Osteoblast (primary cell): ENCODE measurements around the gene ST6GALNAC2. TPM values are rescaled to one million over a fixed set of nuclear protein-coding genes. Genes with fewer than 3 reads are reported as not detected.
"Not testable (repeated sequence)": the region's sequence is repeated elsewhere in the genome, so short reads cannot be mapped to it uniquely, and the experiment has no call there.

Experiments
- DNase-seq: peaks from one replicate; pipeline ENCODE4 v3.0.0; 2011; ENCODE audit warnings: low spot score, mixed read lengths; ENCODE audit not compliant: insufficient read length; ENCODE audit errors: missing footprints
- H2AFZ ChIP-seq: 2 replicates; pipeline ENCODE4 v1.6.0; 2011; ENCODE audit warnings: mild to moderate bottlenecking, low read length
- H3K27ac ChIP-seq: 2 replicates; pipeline ENCODE4 v1.5.1; 2011; ENCODE audit warnings: mild to moderate bottlenecking, low read depth, low read length, moderate library complexity
- H3K27me3 ChIP-seq: 2 replicates; pipeline ENCODE4 v1.6.0; 2012; ENCODE audit warnings: mild to moderate bottlenecking, control low read depth, inconsistent platforms, low read length, moderate library complexity; ENCODE audit not compliant: insufficient read depth
- H3K36me3 ChIP-seq: 2 replicates; pipeline ENCODE4 v1.5.1; 2011; ENCODE audit warnings: mild to moderate bottlenecking, low read length, control low read depth, moderate library complexity; ENCODE audit not compliant: insufficient read depth
- H3K4me1 ChIP-seq: 2 replicates; pipeline ENCODE4 v1.5.1; 2011; ENCODE audit warnings: mild to moderate bottlenecking, low read length, control low read depth, moderate library complexity; ENCODE audit not compliant: insufficient read depth
- H3K4me2 ChIP-seq: 2 replicates; pipeline ENCODE4 v1.6.0; 2011; ENCODE audit warnings: mild to moderate bottlenecking, low read length; ENCODE audit not compliant: insufficient read depth
- H3K4me3 ChIP-seq: fragments of 200-600 bp; sonication (generic); 3 replicates; pipeline ENCODE4 v1.5.1; 2012; ENCODE audit warnings: mild to moderate bottlenecking, low read length, inconsistent platforms; ENCODE audit not compliant: insufficient read depth
- H3K79me2 ChIP-seq: 2 replicates; pipeline ENCODE4 v1.6.0; 2012; ENCODE audit warnings: mild to moderate bottlenecking, low read length, control low read depth, inconsistent platforms; ENCODE audit not compliant: insufficient read depth
- H3K9me3 ChIP-seq: 2 replicates; pipeline ENCODE4 v1.5.1; 2011; ENCODE audit warnings: low read depth, low read length, control low read depth
- H4K20me1 ChIP-seq: 2 replicates; pipeline ENCODE4 v1.6.0; 2012; ENCODE audit warnings: mild to moderate bottlenecking, low read length, control low read depth; ENCODE audit not compliant: insufficient read depth
- total RNA-seq: library from RNA; depleted of rRNA; stranded (reverse); fragments of >200 nt; gene quantifications from 2 replicates; pipeline ENCODE4 v1.2.3, GENCODE V29; 2012
- TF ChIP-seq, protein P1 (sequence below): IDR thresholded peaks from 2 replicates; pipeline ENCODE4 v1.5.1; 2011; ENCODE audit warnings: mild to moderate bottlenecking, low read depth, low read length, moderate library complexity; ENCODE audit errors: extremely low read depth

Gene ST6GALNAC2
- total RNA-seq, 1 donor, result 0.36 TPM

DNA sequence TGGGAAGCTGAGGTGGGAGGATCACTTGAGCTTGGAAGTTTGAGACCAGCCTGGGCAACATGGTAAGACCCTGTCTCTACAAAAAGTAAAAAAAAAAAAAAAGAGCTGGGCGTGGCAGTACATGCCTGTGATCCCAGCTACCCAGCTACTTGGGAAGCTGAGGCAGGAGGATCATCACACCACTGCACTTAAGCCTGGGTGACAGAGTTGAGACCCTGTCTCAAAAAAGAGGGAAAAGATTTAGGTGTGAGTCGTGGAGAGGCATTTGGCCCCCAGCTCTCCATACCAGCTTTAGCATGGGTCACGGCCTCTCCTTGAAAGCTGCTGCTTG lies 19.1 kb downstream of the ST6GALNAC2 start:
- no peak for DNase-seq
- no peak overlapping the region for H3K27ac ChIP-seq
- H3K4me1 ChIP-seq, result peaks cover 20% of the 10 kb centered on the region
- TF ChIP-seq, protein P1, sequence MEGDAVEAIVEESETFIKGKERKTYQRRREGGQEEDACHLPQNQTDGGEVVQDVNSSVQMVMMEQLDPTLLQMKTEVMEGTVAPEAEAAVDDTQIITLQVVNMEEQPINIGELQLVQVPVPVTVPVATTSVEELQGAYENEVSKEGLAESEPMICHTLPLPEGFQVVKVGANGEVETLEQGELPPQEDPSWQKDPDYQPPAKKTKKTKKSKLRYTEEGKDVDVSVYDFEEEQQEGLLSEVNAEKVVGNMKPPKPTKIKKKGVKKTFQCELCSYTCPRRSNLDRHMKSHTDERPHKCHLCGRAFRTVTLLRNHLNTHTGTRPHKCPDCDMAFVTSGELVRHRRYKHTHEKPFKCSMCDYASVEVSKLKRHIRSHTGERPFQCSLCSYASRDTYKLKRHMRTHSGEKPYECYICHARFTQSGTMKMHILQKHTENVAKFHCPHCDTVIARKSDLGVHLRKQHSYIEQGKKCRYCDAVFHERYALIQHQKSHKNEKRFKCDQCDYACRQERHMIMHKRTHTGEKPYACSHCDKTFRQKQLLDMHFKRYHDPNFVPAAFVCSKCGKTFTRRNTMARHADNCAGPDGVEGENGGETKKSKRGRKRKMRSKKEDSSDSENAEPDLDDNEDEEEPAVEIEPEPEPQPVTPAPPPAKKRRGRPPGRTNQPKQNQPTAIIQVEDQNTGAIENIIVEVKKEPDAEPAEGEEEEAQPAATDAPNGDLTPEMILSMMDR, result no peak
- H3K27me3 ChIP-seq, result no peaks in the 10 kb centered on the region
- peaks cover 4% of the 10 kb centered on the region for H3K9me3 ChIP-seq
- no peak overlapping the region for H3K4me2 ChIP-seq
- peaks cover 10% of the 10 kb centered on the region for H3K79me2 ChIP-seq
- peaks cover 25% of the 10 kb centered on the region for H3K36me3 ChIP-seq
- H2AFZ ChIP-seq, result no peak overlapping the region
- peaks cover 33% of the 10 kb centered on the region for H4K20me1 ChIP-seq
- H3K4me3 ChIP-seq, result no peak overlapping the region

DNA sequence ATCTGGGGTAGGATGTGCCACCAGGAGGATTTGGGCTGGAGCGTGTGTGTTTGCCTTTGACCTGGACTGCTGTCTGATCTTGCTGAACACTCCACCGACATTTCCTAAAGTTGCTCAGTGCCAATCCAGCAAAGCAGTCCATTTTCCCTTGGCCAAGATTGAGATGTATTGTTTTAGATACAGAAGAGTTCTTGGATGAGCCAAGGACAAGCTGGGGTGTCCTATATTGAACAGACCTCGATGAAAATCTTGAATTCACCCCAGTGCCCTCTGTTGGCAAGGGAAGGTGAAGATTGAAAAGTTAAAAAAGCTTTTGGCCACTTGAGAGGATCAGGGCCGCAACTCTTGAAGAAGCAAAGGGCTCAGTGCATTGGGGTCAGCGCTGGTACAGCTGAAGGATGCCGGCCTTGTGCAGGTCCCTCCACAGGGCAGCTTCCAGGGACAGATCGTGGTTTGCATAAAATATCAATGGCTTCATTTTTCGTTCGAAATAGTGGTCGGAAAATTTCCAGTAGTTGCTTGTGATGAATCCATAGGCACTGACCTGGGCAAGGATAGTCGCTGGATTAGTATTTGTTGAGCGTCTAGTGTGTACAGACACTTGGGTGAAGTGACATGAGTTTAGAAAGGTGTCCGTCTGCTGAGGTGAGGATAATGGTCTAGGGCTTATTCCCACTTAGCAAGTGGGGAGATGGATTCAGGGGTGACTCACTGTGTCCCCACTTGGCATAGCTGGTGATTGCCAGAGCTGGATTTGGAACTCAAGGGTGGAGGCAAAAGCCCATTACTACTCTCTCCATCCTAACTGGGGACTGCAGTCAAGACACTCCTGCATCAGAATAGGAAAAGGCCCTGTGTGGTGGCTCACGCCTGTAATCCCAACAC lies 19.7 kb downstream of the ST6GALNAC2 start:
- no peaks in the 10 kb centered on the region for H3K27me3 ChIP-seq
- H3K9me3 ChIP-seq, result peaks cover 4% of the 10 kb centered on the region
- H3K4me1 ChIP-seq, result peaks cover 26% of the 10 kb centered on the region
- no peak overlapping the region for H3K4me3 ChIP-seq
- peaks cover 40% of the 10 kb centered on the region for H4K20me1 ChIP-seq
- H3K4me2 ChIP-seq, result no peak overlapping the region
- H3K79me2 ChIP-seq, result peaks cover 14% of the 10 kb centered on the region
- H2AFZ ChIP-seq, result no peak overlapping the region
- DNase-seq, result peak; percentile 35
- H3K36me3 ChIP-seq, result peaks cover 30% of the 10 kb centered on the region
- peak overlapping the region; percentile 39 for H3K27ac ChIP-seq
- TF ChIP-seq, protein P1, result no peak

DNA sequence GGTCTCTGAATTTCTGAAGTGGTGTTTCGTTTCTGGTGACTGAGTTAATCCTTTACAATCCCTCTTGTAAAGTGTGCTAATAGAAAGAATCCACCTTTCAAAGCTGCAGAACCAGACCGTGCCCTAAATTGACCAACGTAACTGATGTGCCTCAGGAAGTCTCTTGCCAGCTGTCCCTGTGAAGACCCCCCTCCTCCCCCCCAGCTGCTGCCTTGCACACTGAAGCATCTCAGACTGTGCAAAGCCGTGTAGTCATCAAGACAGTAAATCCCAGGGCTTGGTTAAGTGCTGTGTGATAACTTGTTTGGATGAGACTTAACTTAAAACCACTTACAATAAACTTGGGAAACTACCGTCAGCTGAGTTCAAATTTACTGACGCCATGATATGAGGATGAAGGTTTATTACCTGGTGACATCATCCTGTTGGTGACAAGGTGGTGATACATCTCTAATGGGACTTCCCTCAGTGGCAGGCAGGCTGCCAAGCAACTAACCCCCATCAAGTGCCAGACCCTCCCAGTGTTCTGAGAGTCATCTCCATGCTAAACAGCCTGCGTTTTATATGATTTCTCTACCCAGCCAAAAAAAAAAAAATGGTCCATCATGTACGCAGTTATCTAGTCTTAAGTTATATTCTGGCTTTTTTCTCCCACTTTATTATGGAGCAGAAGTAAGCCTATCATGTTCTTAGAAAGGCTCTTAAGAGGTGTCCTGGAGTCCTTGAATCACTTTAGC lies 20.5 kb downstream of the ST6GALNAC2 start:
- H2AFZ ChIP-seq, H3K9me3 ChIP-seq, H3K4me3 ChIP-seq, H3K4me2 ChIP-seq, H3K27me3 ChIP-seq: not testable (repeated sequence)
- Histone ChIP-seq H3K36me3 (peaks cover 38% of the 10 kb centered on the region), H4K20me1 (peaks cover 48% of the 10 kb centered on the region), H3K27ac (peak overlapping the region; percentile 39), H3K79me2 (peaks cover 21% of the 10 kb centered on the region), H3K4me1 (peaks cover 33% of the 10 kb centered on the region)
- DNase-seq, result peak; percentile 58

DNA sequence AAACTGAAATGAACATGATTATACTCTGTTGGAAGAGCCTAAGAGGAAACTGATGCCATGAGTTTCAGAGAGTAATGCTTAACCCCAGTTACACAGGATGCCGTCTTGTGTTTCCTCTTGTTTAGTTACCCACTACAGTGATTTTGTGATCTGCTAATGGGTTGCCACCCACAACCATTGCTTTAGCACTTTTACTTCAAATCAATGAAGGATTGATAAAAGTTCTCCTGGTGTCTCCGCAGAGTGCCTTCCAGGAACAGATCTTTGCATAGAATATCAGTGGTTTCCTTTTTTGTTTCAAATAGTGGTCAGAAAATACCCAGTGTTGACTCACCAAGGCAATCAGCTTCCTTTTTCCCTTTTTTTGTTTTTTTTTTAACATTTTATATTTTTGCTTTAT lies 22.3 kb downstream of the ST6GALNAC2 start:
- H3K27ac ChIP-seq, H3K9me3 ChIP-seq, H2AFZ ChIP-seq, DNase-seq, H3K4me3 ChIP-seq, H3K4me2 ChIP-seq, H3K27me3 ChIP-seq: not testable (repeated sequence)
- H3K4me1 ChIP-seq, result peaks cover 50% of the 10 kb centered on the region
- H4K20me1 ChIP-seq, result peaks cover 62% of the 10 kb centered on the region
- H3K79me2 ChIP-seq, result peaks cover 39% of the 10 kb centered on the region
- H3K36me3 ChIP-seq, result peaks cover 41% of the 10 kb centered on the region
